IMR-90 (cell line): Measurements from ENCODE around the gene GZMM. TPM values are rescaled to one million over a fixed set of nuclear protein-coding genes. Genes with fewer than 3 reads are reported as not detected.

Source experiments
- ATAC-seq: fragments of 200-7000 bp; cut with Tn5 transposase; 2 replicates; pipeline ENCODE4 v1.9.1; 2020; ENCODE audit warnings: low read depth, mild to moderate bottlenecking, moderate library complexity
- BruUV-seq: library from RNA; stranded (reverse); fragments of 400-500 nt; replicated peaks from 2 replicates; lab custom pipeline; 2021; lab: Mats Ljungman, UMichigan
- CTCF ChIA-PET: fragments of 300-600 bp; formaldehyde crosslinking; extraction: SDS; loops from one replicate; lab custom pipeline; 2021; ENCODE audit warnings: antibody characterized with exemption; lab: Yijun Ruan, JAX
- POLR2A ChIA-PET: fragments of 300-600 bp; sonication (Branson Sonifier 250); formaldehyde crosslinking; loops from one replicate; lab custom pipeline; 2022; ENCODE audit warnings: antibody characterized with exemption; ENCODE audit not compliant: unreplicated experiment; lab: Charles Lee
- DNase-seq: peaks from one replicate; pipeline ENCODE4 v3.0.0; 2013
- H2AFZ ChIP-seq: replicated peaks from 2 replicates; pipeline ENCODE3; 2013; ENCODE audit warnings: low read length, mild to moderate bottlenecking; ENCODE audit not compliant: poor library complexity
- H2AK5ac ChIP-seq: 2 replicates; pipeline ENCODE4 v1.6.1; 2013; ENCODE audit warnings: low read depth, low read length, inconsistent platforms
- H2AK9ac ChIP-seq: replicated peaks from 2 replicates; pipeline ENCODE3; 2013; ENCODE audit warnings: mild to moderate bottlenecking, low read depth, low read length, moderate library complexity; ENCODE audit not compliant: poor library complexity
- H2BK120ac ChIP-seq: 2 replicates; pipeline ENCODE4 v1.6.1; 2013; ENCODE audit warnings: low read depth, low read length, inconsistent platforms
- H2BK15ac ChIP-seq: 3 replicates; pipeline ENCODE4 v1.6.1; 2013; ENCODE audit warnings: low read depth, low read length, inconsistent platforms
- H2BK20ac ChIP-seq: 2 replicates; pipeline ENCODE4 v1.6.1; 2013; ENCODE audit warnings: low read depth, mild to moderate bottlenecking, inconsistent platforms, low read length, moderate library complexity
- H2BK5ac ChIP-seq: 2 replicates; pipeline ENCODE4 v1.6.1; 2013; ENCODE audit warnings: mild to moderate bottlenecking, low read depth, low read length, inconsistent platforms; ENCODE audit not compliant: poor library complexity, severe bottlenecking
- H3K14ac ChIP-seq: replicated peaks from 2 replicates; pipeline ENCODE4 v1.6.1; 2013; ENCODE audit warnings: low read depth, low read length, inconsistent platforms
- H3K18ac ChIP-seq: 2 replicates; pipeline ENCODE4 v1.6.1; 2013; ENCODE audit warnings: low read depth, low read length, control low read depth
- H3K23ac ChIP-seq: 2 replicates; pipeline ENCODE4 v1.6.1; 2013; ENCODE audit warnings: low read depth, low read length, inconsistent platforms
- H3K27ac ChIP-seq: 2 replicates; pipeline ENCODE4 v1.5.1; 2013; ENCODE audit warnings: mild to moderate bottlenecking, control low read depth, low read length; ENCODE audit not compliant: insufficient read depth
- H3K27me3 ChIP-seq: 2 replicates; pipeline ENCODE4 v1.6.1; 2013; ENCODE audit warnings: low read length; ENCODE audit not compliant: control insufficient read depth, insufficient read depth
- H3K36me3 ChIP-seq: 2 replicates; pipeline ENCODE4 v1.6.1; 2013; ENCODE audit warnings: low read length, mixed read lengths; ENCODE audit not compliant: control insufficient read depth, insufficient read depth
- H3K4ac ChIP-seq: 2 replicates; pipeline ENCODE4 v1.6.1; 2013; ENCODE audit warnings: low read depth, low read length, inconsistent platforms
- H3K4me1 ChIP-seq: 2 replicates; pipeline ENCODE4 v1.6.1; 2013; ENCODE audit warnings: low read length, mixed read lengths; ENCODE audit not compliant: control insufficient read depth, insufficient read depth
- H3K4me2 ChIP-seq: 2 replicates; pipeline ENCODE4 v1.6.1; 2013; ENCODE audit warnings: low read depth, mild to moderate bottlenecking, control low read depth, low read length, moderate library complexity
- H3K4me3 ChIP-seq: 2 replicates; pipeline ENCODE4 v1.5.1; 2013; ENCODE audit warnings: low read depth, mild to moderate bottlenecking, control low read depth, low read length, moderate library complexity; ENCODE audit not compliant: insufficient read depth
- H3K56ac ChIP-seq: 2 replicates; pipeline ENCODE4 v1.6.1; 2013; ENCODE audit warnings: low read length, inconsistent platforms; ENCODE audit not compliant: insufficient read depth; ENCODE audit errors: extremely low read depth
- H3K79me1 ChIP-seq, 2 experiments: 2 replicates each; pipeline ENCODE4 v1.6.1; 2013; ENCODE audit warnings: low read length in 2 of 2, inconsistent platforms in 1 of 2, low read depth in 1 of 2
- H3K9ac ChIP-seq: 2 replicates; pipeline ENCODE4 v1.6.1; 2013; ENCODE audit warnings: low read depth, low read length, control low read depth
- H3K9me1 ChIP-seq: 2 replicates; pipeline ENCODE4 v1.6.1; 2013; ENCODE audit warnings: low read length, inconsistent platforms; ENCODE audit not compliant: insufficient read depth
- H3K9me3 ChIP-seq: 2 replicates; pipeline ENCODE4 v1.6.1; 2013; ENCODE audit warnings: low read length; ENCODE audit not compliant: control insufficient read depth, insufficient read depth
- H4K20me1 ChIP-seq: 2 replicates; pipeline ENCODE4 v1.6.1; 2013; ENCODE audit warnings: low read length, inconsistent platforms; ENCODE audit not compliant: insufficient read depth
- H4K5ac ChIP-seq: 2 replicates; pipeline ENCODE4 v1.6.1; 2013; ENCODE audit warnings: mild to moderate bottlenecking, low read depth, low read length, control low read depth
- H4K8ac ChIP-seq, 2 experiments: 2 replicates each; pipeline ENCODE4 v1.6.1; 2013; ENCODE audit warnings: low read depth in 2 of 2, low read length in 2 of 2, control low read depth in 1 of 2, inconsistent platforms in 1 of 2
- H4K91ac ChIP-seq: 2 replicates; pipeline ENCODE4 v1.6.1; 2013; ENCODE audit warnings: low read depth, low read length, inconsistent platforms; ENCODE audit not compliant: insufficient read depth
- CTCF ChIP-seq: conservative IDR thresholded peaks from 2 replicates; pipeline ENCODE4 v1.5.1; 2012; ENCODE audit warnings: mild to moderate bottlenecking, low read depth, low read length, improper control_type of control experiment
- FOS ChIP-seq: fragments of 150-350 bp; IDR thresholded peaks from 2 replicates; pipeline ENCODE4 v1.6.1; 2016; ENCODE audit warnings: low read depth, low read length
- MAZ ChIP-seq: IDR thresholded peaks from 2 replicates; pipeline ENCODE4 v1.6.1; 2012; ENCODE audit warnings: low read depth, mild to moderate bottlenecking, low read length, improper control_type of control experiment, moderate library complexity, borderline replicate concordance
- NFE2L2 ChIP-seq: fragments of 150-350 bp; IDR thresholded peaks from 2 replicates; pipeline ENCODE4 v1.6.1; 2016; ENCODE audit warnings: low read depth, mild to moderate bottlenecking, low read length
- POLR2A ChIP-seq: IDR thresholded peaks from 2 replicates; pipeline ENCODE4 v1.6.1; 2012; ENCODE audit warnings: mild to moderate bottlenecking, low read depth, low read length
- RAD21 ChIP-seq: IDR thresholded peaks from 2 replicates; pipeline ENCODE4 v1.6.1; 2012; ENCODE audit warnings: low read length, improper control_type of control experiment
- SMC3 ChIP-seq: fragments of 150-350 bp; IDR thresholded peaks from 2 replicates; pipeline ENCODE4 v1.6.1; 2016; ENCODE audit warnings: low read depth, mild to moderate bottlenecking, antibody characterized with exemption, low read length, moderate library complexity
- WGBS, 2 experiments: methylation state at CpG; one replicate each; pipeline versions ENCODE4 v1.1.5 to v1.1.7; 2013; ENCODE audit warnings: missing lambda C conversion rate in 2 of 2; ENCODE audit not compliant: insufficient read length in 1 of 2; ENCODE audit errors: extremely low coverage in 2 of 2; 5-methylcytosine and 5-hydroxymethylcytosine counted together
- dilution Hi-C: fragments of 300-500 bp; cut with HindIII; formaldehyde crosslinking; loops from one replicate; pipeline ENCODE4 v1.14.3; 2018; ENCODE audit warnings: low sequenced_read_pairs; ENCODE audit not compliant: unreplicated experiment
- in situ Hi-C: fragments of 300-500 bp; cut with MboI; formaldehyde crosslinking; loops from 3 replicates; pipeline ENCODE4 v1.14.3; 2019; ENCODE audit warnings: low sequenced_read_pairs, inconsistent platforms, mixed read lengths
- intact Hi-C: fragments of 100-400 bp; cut with micrococcal nuclease; formaldehyde crosslinking; loops from 2 replicates; pipeline ENCODE4 v1.10.0; 2022
- polyA plus RNA-seq, 3 experiments: library from polyadenylated mRNA; depleted of rRNA; stranded (reverse); fragments of >200 nt; gene quantifications; 2 replicates each; pipeline ENCODE4 v1.2.3, GENCODE V29; 2012; ENCODE audit warnings: low replicate concordance in 1 of 3
- total RNA-seq: library from RNA; depleted of rRNA; stranded (reverse); fragments of >200 nt; gene quantifications from 2 replicates; pipeline ENCODE4 v1.2.3, GENCODE V29; 2012

Gene GZMM
- total and polyA plus RNA-seq, 2 of the 4 experiments (the other 2 are of a cell fraction): 0.24 TPM; not detected in 1

GRCh38 chr19:593505-593904 is 49.7 kb downstream of the GZMM start:
- in situ Hi-C loops: no loop called here
- dilution Hi-C loops: no loop called here

More at GRCh38 chr19:593505-593904, 49.7 kb downstream of the GZMM start:
- no peak overlapping the region for H2AK5ac ChIP-seq
- no peak overlapping the region for H3K18ac ChIP-seq
- H3K4ac ChIP-seq: no peak overlapping the region
- no peaks in the 10 kb centered on the region for H3K9me3 ChIP-seq
- no peak overlapping the region for H2BK5ac ChIP-seq
- BruUV-seq: no TSS peak
- no peak overlapping the region for H3K27ac ChIP-seq
- intact Hi-C loops: no loop called here
- H4K8ac ChIP-seq: no peak overlapping the region
- no peak overlapping the region for H3K23ac ChIP-seq
- no peak overlapping the region for H2BK20ac ChIP-seq
- WGBS, 2 experiments: 56% methylated on average over 6 of the region's 9 CpGs; no CpG with 5 or more reads in 1 of the 2 experiments
- no peak overlapping the region for H3K4me3 ChIP-seq
- H3K4me2 ChIP-seq: no peak overlapping the region
- TF ChIP-seq SMC3: no peak
- no peak for TF ChIP-seq RAD21
- TF ChIP-seq CTCF: no peak
- TF ChIP-seq FOS: no peak
- no peak for TF ChIP-seq NFE2L2
- TF ChIP-seq MAZ: no peak
- TF ChIP-seq POLR2A: no peak
- H3K56ac ChIP-seq: no peak overlapping the region
- H3K14ac ChIP-seq: no peak overlapping the region
- H4K20me1 ChIP-seq: peaks cover 30% of the 10 kb centered on the region
- no peaks in the 10 kb centered on the region for H3K9me1 ChIP-seq
- H4K91ac ChIP-seq: no peak overlapping the region
- H3K27me3 ChIP-seq: peaks cover 26% of the 10 kb centered on the region
- CTCF ChIA-PET: no interaction called here
- POLR2A ChIA-PET: no interaction called here
- no peak for DNase-seq
- H2BK15ac ChIP-seq: no peak overlapping the region
- no peak overlapping the region for H2BK120ac ChIP-seq
- peaks cover 1% of the 10 kb centered on the region; the same call in 1 of the 2 replicates for H3K4me1 ChIP-seq
- no peak overlapping the region for H3K9ac ChIP-seq
- H2AFZ ChIP-seq: no peak overlapping the region
- ATAC-seq: no peak
- H4K5ac ChIP-seq: no peak overlapping the region
- no peaks in the 10 kb centered on the region for H3K79me1 ChIP-seq
- no peak overlapping the region for H2AK9ac ChIP-seq
- no peaks in the 10 kb centered on the region for H3K36me3 ChIP-seq
